ENCODE measurements around the gene CUX1. TPM values are rescaled to one million over a fixed set of nuclear protein-coding genes. Genes with fewer than 3 reads are reported as not detected.

CUX1 gene
- total RNA-seq, 1 donor from 2014 or later, result 40.5 TPM

- Histone ChIP-seq H3K27me3 (ENCODE audit: control insufficient read depth, insufficient read depth, low read length) (no peaks in the 10 kb centered on the region), H3K36me3 (ENCODE audit: control insufficient read depth, insufficient read depth, low read length) (no peaks in the 10 kb centered on the region), H3K4me3 (ENCODE audit: low read depth, low read length) (no peak overlapping the region)
- no peak for TF ChIP-seq CTCF (IDR thresholded peaks at IDR 0.05; ENCODE audit: insufficient read depth, low read length, severe bottlenecking)
- DNase-seq (ENCODE audit: low read depth), result no peak
- no peak for FAIRE-seq
Observed at GRCh38 chr7:101860316-101861217, 43.1 kb downstream of the CUX1 start.

GRCh38 chr7:101861218-101861775, 43.9 kb downstream of the CUX1 start:
- Histone ChIP-seq H3K4me3 (ENCODE audit: low read depth, low read length) (no peak overlapping the region), H3K36me3 (ENCODE audit: control insufficient read depth, insufficient read depth, low read length) (no peaks in the 10 kb centered on the region), H3K27me3 (ENCODE audit: control insufficient read depth, insufficient read depth, low read length) (no peaks in the 10 kb centered on the region)
- TF ChIP-seq CTCF (IDR thresholded peaks at IDR 0.05; ENCODE audit: insufficient read depth, low read length, severe bottlenecking), result no peak
- FAIRE-seq (no peak), DNase-seq (ENCODE audit: low read depth) (no peak)

GRCh38 chr7:101862280-101863220, 45.1 kb downstream of the CUX1 start:
- Histone ChIP-seq H3K36me3 (ENCODE audit: control insufficient read depth, insufficient read depth, low read length) (peaks cover 3% of the 10 kb centered on the region), H3K4me3 (ENCODE audit: low read depth, low read length) (no peak overlapping the region), H3K27me3 (ENCODE audit: control insufficient read depth, insufficient read depth, low read length) (no peaks in the 10 kb centered on the region)
- no peak for FAIRE-seq
- no peak for TF ChIP-seq CTCF (IDR thresholded peaks at IDR 0.05; ENCODE audit: insufficient read depth, low read length, severe bottlenecking)
- DNase-seq (ENCODE audit: low read depth), result no peak

- Histone ChIP-seq H3K36me3 (ENCODE audit: control insufficient read depth, insufficient read depth, low read length) (peaks cover 3% of the 10 kb centered on the region), H3K4me3 (ENCODE audit: low read depth, low read length) (no peak overlapping the region), H3K27me3 (ENCODE audit: control insufficient read depth, insufficient read depth, low read length) (no peaks in the 10 kb centered on the region)
- no peak for TF ChIP-seq CTCF (IDR thresholded peaks at IDR 0.05; ENCODE audit: insufficient read depth, low read length, severe bottlenecking)
- DNase-seq (ENCODE audit: low read depth) (no peak), FAIRE-seq (no peak)
Observed at GRCh38 chr7:101863598-101863997, 46.2 kb downstream of the CUX1 start.

- Histone ChIP-seq H3K4me3 (ENCODE audit: low read depth, low read length) (no peak overlapping the region), H3K27me3 (ENCODE audit: control insufficient read depth, insufficient read depth, low read length) (no peaks in the 10 kb centered on the region), H3K36me3 (ENCODE audit: control insufficient read depth, insufficient read depth, low read length) (peaks cover 3% of the 10 kb centered on the region)
- DNase-seq (ENCODE audit: low read depth) (no peak), FAIRE-seq (no peak)
- no peak for TF ChIP-seq CTCF (IDR thresholded peaks at IDR 0.05; ENCODE audit: insufficient read depth, low read length, severe bottlenecking)
Observed at GRCh38 chr7:101864039-101864438, 46.6 kb downstream of the CUX1 start.
